Right hindlimb (tissue), 1 donor: ENCODE results near the gene SNX24.
A peak's percentile ranks its signal among the peaks of the same experiment; 100 is the strongest.
"Not testable (repeated sequence)": the region's sequence is repeated elsewhere in the genome, so short reads cannot be mapped to it uniquely, and the experiment has no call there.

ENCODE experiments used
- DNase-seq: peaks from one replicate; pipeline ENCODE4 v3.0.0-alpha.2; 2018

Gene SNX24, protein sequence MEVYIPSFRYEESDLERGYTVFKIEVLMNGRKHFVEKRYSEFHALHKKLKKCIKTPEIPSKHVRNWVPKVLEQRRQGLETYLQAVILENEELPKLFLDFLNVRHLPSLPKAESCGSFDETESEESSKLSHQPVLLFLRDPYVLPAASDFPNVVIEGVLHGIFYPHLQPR

DNA sequence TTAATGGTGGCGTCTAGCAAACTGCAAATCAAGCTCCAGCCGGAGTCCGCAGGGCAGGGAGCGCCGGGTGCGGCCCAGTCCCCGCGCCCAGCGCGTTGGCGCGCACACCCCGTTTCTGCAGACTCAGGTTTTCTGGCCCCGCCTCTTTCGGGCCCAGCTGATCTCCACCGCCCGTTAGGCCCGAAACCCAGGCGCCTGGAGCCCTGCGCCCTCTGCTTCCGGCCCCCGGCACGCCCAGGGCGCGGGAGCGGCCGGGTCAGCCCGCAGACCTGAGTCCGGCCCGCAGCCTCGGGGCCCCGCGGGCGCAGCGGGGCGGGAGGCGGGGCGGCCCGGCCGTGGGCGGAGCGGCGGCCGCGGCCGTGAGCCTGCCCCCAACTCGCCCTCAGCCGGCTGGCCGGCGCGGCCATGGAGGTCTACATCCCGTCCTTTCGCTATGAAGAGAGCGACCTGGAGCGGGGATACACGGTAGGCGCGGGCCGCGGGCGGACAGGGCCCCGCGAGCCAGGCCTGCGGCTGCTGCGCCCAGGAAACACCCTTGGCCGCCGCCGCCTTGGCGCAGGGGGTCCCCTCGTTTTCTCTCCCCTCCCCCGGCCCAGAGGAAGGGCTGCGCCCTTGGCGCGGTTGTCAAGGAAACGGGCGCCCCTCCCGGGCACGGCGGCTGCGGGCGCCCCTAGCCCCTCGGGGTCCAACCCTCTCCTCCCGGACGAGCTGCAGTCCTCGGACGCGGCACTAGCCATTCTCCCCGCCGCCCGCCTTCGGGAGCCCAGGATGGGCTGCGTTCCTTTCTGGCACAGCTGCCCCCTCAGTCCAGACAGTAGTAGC is at the start of gene SNX24:
Gene SNX24 (plus strand): TSS at position 385 of the 822 bp plus-strand sequence. CDS start 21 bp downstream, at position 406.
- DNase-seq = peak; percentile 82

DNA sequence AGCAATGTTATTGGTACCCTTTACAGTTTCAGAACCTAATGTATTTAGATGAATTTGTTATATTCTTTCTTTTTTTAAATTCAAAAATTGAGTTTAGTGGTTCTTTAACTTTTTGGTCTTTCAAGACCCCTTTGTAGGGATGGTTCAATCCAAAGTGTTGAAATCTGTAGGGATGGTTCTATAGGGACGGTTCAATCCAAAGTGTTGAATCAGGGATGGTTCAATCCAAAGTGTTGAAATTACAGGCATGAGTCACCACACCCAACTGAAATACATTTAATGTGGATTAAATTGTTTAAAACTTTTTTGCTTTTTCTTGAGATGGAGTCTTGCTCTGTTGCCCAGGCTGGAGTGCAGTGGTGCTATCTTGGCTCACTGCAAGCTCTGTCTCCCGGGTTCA is 39.9 kb upstream of the SNX24 start:
- no peak for DNase-seq

DNA sequence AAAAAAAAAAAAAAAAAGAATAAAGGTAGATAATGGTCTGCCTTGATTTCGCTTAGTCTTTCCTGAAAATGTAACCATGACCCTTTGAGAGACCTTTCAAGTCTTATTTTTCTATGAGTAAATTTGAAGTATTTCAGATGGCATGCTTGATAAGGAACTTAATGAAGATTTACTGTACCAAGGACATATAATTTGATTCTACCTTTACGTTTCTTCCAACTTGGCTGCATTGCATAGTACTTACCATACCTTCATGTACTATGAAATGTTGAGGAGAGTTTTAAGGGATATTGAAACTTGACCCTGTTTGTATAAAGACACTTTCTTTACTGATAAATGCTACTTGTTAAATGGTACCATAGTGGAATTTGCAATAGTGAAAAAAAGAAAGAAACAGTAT is 35.0 kb upstream of the SNX24 start:
- DNase-seq = no peak

DNA sequence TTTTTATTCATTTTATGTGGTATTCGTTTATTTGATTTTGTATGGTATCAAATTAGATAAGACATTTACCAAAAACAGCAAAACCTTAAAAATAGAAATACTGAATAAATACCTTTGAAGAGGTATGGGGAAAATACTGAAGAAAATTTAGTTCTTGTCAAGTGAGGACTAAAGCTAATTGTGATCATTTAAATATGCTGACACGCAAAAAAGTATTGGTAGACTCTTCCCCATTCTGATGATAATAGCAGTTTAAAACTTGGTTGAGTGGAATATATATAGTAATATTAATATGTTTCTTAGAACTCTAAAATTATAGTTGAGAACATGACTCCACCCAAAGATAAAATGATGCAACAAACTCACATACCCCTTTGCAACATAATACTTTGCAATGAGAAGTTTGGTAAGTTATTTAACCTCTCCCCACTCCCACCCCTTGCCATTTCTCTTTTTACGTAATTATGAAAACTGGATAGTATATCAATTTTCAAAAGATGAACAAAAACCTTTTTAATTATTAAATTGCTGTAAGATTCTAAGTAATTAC is 30.1 kb upstream of the SNX24 start:
- no peak for DNase-seq

DNA sequence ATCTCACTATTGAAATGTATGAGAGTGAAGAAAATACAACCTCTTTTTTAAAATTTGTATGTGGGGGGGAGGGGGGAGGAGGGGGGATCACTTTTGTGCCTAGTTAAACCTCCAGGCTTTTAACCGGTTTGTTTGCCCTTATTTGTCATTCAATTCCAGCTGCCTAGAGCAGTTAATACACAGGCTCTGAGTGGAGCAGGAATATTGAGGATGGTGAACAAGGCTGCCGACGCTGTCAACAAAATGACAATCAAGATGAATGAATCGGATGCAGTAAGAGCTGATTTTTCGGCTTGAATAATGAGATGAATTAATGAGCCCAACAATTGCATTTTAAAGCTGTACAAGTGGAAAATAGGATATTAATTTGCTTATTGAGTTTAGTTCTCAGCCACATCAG is 28.7 kb upstream of the SNX24 start:
- DNase-seq = no peak

DNA sequence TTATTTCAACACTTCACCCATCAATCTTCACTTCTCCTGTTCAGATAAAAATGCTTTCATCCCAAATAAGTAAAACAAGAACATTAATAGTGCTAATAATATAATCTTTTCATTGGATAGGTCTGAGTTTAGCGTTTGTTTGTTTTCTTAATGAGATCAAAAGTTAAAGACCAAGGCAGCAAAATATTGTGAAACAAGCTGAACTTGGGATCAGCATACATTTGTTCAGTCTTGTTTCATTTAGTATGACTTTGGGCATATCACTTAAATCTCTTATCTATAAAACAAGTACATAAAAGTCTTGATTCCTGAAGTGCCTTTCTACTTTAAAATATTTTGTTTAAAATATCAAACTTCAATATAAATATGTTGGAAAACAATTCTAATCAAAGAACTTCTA is 13.4 kb upstream of the SNX24 start:
- DNase-seq = no peak

DNA sequence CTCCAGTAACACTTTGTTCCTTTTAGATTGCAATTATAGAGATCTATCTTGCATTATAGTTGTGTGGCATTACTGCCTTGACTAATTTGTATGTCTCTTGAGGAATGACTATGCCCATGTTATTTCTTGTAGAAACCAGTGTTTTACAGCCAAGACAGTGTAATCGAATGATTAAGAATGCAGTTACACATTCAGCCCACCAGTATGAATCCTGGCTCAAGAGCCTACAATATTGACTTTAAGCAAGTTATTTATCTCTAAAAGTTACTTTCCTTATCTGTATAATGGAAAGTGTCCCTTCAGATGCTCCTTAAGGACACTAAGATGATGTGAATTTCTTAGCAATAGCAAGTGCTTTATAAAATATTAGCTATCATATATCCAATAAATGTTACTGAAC is 9.7 kb upstream of the SNX24 start:
- no peak for DNase-seq

DNA sequence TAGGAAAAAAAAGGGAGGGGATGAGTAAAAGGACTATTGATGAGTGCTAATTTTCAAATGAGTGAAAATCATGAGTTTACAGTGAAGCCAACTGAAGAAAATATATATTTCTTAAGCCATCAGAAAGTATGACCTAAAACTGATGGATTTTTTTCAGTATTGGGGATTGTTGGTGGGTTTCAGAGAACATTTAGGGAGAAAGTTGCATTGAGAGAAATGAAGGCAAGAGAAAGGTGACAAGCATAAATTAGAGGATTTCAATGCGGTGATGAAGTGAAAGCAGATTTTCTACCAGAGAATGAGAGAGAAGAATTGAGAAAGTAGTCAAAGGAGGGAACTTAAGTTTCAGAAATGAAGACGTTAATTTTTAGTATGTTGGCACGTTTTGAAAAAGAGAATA is 8.5 kb upstream of the SNX24 start:
- DNase-seq = no peak

DNA sequence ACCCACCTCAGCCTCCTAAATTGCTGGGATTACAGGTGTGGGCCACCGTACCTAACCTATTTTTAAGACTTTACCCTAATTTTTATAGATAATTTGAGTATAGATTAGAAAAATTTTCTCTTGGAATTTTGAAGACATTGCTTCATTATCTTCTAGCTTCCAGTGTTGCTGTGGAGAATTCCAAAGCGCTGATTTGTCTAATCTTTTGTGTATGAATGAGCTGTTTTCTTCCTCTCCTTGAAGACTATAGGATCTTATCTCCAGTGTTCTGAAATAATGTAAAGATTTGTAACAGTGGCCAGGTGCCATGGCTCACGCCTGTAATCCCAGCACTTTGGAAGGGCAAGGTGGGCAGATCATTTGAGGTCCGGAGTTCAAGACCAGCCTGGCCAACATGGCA is 5.7 kb upstream of the SNX24 start:
- no peak for DNase-seq

DNA sequence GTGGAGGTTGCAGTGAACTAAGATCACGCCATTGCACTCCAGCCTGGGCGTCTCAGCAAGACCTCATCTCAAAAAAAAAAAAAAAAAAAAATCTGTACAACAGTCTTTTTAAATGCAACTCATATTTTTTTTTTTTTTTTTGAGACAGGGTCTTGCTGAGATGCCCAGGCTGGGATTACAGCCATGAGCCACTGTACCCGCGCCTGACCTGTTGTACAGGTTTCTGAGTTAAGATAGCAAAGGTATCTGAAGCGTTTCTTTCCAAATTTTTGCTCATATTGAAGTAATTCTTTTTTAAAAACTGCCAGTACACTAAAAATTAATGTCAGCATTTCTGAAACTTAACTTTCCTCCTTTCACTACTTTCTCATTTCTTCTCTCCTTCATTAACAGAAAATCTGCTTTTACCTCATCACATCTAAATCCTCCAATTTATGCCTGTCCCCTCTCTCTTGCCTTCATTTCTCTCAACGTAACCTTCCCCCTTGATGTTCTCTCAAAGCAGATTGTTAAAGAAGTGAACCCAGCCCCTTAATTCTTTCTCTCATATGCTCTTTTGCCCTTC is 3.3 kb upstream of the SNX24 start:
- DNase-seq = no peak

DNA sequence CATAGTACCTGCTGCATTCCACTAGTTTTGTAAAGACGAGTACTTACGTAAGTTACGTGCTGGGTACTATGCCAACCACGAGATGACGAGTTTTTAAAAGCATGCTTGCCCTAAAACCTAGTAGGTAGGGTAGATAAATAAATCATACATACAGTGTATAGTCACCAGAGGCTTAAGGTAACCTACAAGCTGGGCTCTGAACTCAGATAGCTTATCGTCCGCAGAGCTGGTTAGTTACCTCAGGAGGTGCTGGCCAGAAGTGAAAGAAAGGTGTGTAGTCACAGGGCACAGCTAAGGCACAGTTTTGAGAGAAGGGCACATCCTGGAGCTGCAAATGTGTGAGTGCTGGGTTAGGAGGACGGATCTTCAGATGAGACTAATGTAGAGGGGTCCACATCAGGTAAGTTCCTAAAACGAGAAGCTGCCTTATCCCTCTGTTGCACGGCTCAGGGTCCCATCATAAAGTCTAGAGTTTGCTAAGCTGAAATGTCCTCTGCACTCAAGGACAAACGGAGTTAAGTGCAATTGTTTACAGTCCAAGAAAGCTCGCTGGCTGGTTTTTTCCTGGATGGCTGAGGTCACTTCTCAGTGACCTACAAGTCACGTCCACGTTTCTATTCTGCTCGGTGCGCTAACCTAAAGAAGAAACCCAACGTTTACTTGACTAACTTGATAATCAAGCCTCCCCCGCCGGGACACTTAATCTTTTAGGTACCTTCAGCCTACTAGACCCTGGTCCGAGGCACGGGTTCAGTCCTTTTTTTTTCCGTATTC is 1.1 kb upstream of the SNX24 start:
- no peak for DNase-seq

DNA sequence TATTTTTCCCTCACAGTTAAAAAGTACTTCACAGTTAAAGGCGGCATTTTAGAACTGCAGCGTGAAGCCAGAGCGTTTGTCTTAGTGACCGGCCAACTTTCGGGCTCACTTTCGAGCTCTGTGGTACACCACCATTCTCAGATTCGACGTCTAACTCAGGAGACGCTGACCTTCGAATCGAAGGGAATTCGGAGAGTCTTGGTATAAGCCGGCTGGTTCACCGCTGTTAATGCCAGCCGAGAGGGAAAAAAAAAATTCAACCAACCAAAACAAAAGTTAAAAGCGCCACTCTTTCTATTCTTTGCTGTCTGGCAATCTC is 544 bp upstream of the SNX24 start:
- DNase-seq = no peak

DNA sequence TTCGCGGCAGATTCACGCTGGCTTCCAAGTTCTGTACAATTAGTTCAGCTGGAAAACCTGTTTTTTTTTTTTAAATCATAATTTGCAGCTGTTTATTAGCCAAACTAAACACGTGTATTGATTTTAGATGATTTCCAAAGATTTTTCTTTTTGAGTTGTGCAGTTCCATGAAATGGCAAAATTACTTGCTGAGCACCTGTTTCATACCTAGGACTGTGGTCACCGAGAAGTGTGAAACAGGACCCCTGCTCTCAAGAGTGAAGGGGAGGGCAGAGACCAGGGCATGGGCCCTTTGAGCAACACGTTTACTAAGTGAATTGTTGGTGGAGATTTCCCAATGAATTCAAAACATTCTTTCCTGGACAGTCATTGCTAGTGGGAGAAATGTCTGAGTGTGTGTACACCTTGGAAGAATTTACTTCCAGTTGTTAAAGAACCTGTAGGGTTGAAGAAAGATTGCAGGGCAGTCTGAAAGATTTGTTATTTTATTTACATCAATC is 688 bp downstream of the SNX24 start:
- no peak for DNase-seq

DNA sequence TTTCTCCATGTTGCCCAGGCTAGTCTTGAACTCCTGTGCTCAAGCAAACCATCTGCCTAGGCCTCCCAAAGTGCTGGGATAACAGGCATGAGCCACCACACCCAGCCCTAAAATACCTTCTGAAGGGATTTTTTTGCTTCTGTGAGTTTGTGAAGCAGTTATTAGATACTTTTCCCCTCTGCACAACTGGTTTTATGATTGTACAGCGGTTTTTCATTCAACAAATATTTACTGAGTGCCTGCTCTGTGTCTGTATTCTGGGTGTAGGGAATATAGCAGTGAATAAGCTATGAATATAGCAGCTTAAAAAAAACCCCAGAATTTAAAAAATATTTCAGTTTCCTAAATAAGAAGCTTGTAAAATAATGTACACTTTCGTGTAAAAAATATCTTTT is 2.3 kb downstream of the SNX24 start:
- no peak for DNase-seq

DNA sequence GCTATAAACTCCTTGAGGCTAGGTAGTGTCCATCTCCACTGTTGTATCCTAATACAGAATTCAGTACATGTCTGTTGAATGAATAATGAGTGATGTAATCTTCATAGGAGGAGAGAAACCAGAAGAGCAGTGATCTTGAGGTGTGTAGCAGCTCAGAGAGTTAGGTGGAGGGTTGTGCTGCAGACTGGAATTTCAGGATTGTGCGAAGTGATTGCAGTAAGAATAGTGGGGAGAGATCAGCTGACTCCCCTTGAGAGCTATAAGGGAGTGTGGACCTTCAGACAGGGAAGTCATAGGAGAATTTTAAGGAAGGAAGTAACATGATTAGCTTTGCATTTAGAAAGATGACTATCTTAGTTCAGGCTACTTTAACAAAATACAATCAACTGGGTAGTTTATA is 4.4 kb downstream of the SNX24 start:
- DNase-seq = no peak

DNA sequence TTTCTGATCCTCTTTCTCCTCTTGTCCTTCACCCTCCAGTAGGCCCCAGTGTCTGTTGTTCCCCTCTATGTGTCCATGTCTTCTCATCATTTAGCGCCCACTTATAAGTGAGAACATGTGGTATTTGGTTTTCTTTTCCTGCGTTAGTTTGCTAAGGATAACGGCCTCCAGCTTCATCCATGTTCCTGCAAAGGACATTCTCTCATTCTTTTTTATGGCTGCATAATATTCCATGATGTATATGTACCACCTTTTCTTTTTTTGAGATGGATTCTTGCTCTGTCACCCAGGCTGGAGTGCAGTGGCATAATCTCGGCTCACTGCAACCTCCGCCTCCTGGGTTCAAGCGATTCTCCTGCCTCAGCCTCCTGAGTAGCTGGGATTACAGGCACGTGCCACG is 12.1 kb downstream of the SNX24 start:
- not testable (repeated sequence) for DNase-seq

DNA sequence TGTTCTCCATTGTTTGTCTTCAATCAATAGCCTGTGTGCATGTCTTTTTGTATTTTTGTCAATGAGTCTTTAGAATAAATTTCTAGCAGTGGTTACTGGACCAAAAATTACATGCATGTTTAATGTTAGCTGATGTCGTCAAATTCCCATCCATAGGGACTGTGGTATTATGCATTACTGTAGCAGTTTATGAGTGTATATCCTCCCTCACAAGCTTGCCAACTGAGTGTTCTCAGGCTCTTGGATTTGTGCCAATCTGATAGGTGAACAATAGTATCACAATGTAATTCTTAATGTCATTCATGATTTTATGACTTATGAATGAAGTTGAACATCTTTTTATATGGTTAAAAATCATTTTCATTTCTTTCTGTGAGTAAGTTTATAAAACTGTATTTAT is 13.0 kb downstream of the SNX24 start:
- no peak for DNase-seq

DNA sequence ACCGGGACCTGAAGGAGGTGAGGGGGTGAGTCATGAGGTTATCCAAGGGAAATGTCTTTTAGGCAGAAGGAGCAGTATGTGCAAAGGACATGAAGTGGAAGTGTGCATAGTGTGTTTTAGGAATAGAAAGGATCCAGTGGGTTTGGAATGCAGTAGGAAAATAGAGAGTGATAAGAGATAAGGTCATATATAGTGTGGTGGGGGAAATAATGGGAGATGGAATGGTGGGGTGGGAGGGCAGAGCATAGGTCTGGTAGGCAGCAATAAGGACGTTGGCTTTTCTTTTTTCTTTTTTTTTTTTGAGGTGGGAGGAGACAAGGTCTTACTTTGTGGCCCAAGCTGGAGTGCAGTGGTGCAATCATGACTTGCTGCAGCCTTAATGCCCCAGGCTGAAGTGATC is 17.8 kb downstream of the SNX24 start:
- no peak for DNase-seq

DNA sequence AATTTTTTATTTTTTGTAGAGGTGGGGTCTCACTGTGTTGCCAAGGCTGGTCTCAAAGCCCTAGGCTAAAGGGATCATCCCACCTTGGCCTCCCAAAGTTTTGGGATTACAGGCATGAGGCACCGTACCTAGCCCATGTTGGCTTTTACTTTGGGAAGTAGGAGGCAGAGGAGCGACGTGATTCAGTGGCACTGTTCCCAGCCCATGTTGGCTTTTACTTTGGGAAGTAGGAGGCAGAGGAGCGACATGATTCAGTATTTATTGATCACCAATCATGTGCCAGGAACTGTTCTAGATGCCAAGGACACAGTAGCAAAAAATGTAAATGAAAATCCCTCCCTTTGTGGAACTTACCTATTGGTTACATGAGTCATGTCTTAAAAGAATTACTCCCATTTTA is 18.3 kb downstream of the SNX24 start:
- no peak for DNase-seq

DNA sequence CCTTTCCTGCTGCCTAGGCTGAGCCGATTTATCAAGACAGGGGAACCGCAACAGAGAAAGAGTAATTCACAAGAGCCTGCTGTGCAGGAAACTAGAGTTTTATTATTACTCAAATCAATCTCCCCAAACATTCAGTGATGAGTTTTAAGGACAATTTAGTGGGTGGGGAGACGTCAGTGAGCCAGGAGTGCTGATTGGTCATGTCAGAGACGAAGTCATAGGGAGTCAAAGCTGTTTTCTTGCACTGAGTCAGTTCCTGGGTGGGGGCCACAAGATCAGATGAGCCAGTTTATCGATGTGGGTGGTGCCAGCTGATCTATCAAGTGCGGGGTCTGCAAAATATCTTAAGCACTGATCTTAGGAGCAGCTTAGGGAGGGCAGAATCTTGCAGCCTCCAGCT is 19.0 kb downstream of the SNX24 start:
- no peak for DNase-seq

DNA sequence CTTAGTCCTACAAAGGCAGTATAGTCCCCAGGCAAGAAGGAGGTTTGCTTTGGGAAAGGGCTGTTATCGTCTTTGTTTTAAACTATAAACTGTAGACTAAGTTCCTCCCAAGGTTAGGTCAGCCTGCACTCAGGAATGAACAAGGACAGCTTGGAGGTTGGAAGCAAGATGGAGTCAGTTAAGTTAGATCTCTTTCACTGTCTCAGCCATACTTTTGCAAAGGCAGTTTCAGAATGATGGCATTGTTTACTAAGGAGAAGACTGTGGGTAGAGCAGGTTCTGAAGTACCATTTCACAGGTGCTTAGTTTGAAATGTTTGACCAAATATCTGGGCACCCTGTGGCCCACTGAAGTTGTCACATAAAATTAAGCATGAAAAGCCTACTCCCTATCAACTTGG is 19.4 kb downstream of the SNX24 start:
- DNase-seq = no peak

DNA sequence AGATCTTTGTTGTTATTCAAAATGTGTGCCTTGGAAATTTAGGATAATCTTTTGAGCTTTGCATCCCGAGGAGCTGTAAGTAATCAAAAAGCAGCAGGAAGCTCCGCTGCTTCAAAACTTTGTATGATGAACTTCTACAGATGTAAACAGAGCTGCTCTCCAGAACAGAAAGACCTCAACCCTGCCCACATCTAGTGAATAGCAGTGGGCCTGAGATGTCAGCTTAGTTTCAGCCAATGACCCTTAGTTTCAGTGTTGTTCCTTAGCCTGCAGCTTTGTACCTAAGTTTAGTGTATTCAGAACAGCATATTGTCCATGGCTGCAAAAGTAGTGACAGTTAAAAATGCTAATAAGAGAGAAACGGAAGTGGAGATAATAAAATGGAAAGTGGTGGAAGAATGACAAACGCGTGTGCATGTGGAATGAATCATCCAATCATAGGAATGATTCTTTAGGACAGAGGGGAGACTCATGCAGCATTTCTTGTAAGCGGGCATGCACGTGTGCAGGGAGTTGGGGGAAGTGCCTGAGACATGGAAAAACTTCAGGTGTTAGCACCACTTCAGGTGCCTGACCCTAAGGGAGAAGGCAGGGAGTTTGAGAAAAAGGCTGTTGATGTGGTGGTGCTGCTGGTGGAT is 24.9 kb downstream of the SNX24 start:
- no peak for DNase-seq

DNA sequence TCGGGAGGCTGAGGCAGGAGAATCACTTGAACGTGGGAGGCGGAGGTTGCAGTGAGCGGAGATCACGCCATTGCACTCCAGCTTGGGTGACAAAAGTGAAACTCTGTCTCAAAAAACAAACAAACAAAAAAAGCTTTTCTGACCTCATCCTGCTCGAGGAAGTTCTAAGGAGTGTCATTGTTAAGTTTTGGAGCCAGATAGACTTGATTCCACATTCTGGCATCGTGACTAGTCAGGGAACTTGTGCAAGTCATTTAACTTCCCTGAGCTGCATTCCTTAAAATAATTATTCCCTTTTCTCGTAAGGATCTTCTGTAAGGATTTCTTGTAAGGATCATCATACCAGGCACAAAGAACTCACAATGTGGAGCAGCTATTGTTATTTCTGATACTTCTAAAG is 26.2 kb downstream of the SNX24 start:
- no peak for DNase-seq
